ENCODE data around the gene WRAP73. TPM values are rescaled to one million over a fixed set of nuclear protein-coding genes. Genes with fewer than 3 reads are reported as not detected.

Gene WRAP73
- total RNA-seq, 2 donors from 2014 or later = 6.8 to 11.4 TPM

GRCh38 chr1:3630914-3631313 lies 19.0 kb downstream of the WRAP73 start:
- Histone ChIP-seq H3K27ac (no peak overlapping the region), H3K9me3 (no peaks in the 10 kb centered on the region), H3K27me3 (no peaks in the 10 kb centered on the region), H3K4me1 (peaks cover 0 to 1% of the 10 kb centered on the region in 2 donors), H3K4me3 (no peak overlapping the region), H3K36me3 (peaks cover 68% of the 10 kb centered on the region)
- no peak for DNase-seq (ENCODE audit: low spot score)
- TF ChIP-seq, protein P1, sequence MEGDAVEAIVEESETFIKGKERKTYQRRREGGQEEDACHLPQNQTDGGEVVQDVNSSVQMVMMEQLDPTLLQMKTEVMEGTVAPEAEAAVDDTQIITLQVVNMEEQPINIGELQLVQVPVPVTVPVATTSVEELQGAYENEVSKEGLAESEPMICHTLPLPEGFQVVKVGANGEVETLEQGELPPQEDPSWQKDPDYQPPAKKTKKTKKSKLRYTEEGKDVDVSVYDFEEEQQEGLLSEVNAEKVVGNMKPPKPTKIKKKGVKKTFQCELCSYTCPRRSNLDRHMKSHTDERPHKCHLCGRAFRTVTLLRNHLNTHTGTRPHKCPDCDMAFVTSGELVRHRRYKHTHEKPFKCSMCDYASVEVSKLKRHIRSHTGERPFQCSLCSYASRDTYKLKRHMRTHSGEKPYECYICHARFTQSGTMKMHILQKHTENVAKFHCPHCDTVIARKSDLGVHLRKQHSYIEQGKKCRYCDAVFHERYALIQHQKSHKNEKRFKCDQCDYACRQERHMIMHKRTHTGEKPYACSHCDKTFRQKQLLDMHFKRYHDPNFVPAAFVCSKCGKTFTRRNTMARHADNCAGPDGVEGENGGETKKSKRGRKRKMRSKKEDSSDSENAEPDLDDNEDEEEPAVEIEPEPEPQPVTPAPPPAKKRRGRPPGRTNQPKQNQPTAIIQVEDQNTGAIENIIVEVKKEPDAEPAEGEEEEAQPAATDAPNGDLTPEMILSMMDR (IDR thresholded peaks at IDR 0.05) = no peak

GRCh38 chr1:3630161-3630611 lies 19.7 kb downstream of the WRAP73 start:
- no peak for DNase-seq (ENCODE audit: low spot score)
- H3K36me3 ChIP-seq = peaks cover 61% of the 10 kb centered on the region
- TF ChIP-seq, protein P1 (IDR thresholded peaks at IDR 0.05) = no peak

GRCh38 chr1:3629561-3630160 lies 20.2 kb downstream of the WRAP73 start:
- Histone ChIP-seq H3K36me3 (peaks cover 55% of the 10 kb centered on the region), H3K4me1 (peaks cover 0 to 8% of the 10 kb centered on the region in 2 donors), H3K9me3 (no peaks in the 10 kb centered on the region), H3K4me3 (no peak overlapping the region), H3K27ac (no peak overlapping the region), H3K27me3 (no peaks in the 10 kb centered on the region)
- DNase-seq (ENCODE audit: low spot score) = no peak
- TF ChIP-seq, protein P1 (IDR thresholded peaks at IDR 0.05) = no peak

More at GRCh38 chr1:3630161-3630611, 19.7 kb downstream of the WRAP73 start:
- H3K27ac ChIP-seq = no peak overlapping the region
- no peaks in the 10 kb centered on the region for H3K27me3 ChIP-seq
- no peaks in the 10 kb centered on the region for H3K9me3 ChIP-seq
- H3K4me3 ChIP-seq = no peak overlapping the region
- peaks cover 0 to 8% of the 10 kb centered on the region in 2 donors for H3K4me1 ChIP-seq

GRCh38 chr1:3628445-3628844 lies 21.5 kb downstream of the WRAP73 start:
- Histone ChIP-seq H3K36me3 (peaks cover 47% of the 10 kb centered on the region), H3K9me3 (no peaks in the 10 kb centered on the region), H3K27me3 (no peaks in the 10 kb centered on the region), H3K4me3 (no peak overlapping the region), H3K27ac (no peak overlapping the region), H3K4me1 (peaks cover 0 to 16% of the 10 kb centered on the region in 2 donors)
- no peak for DNase-seq (ENCODE audit: low spot score)
- TF ChIP-seq, protein P1 (IDR thresholded peaks at IDR 0.05) = no peak

GRCh38 chr1:3627515-3628253 lies 22.2 kb downstream of the WRAP73 start:
- peaks cover 0 to 24% of the 10 kb centered on the region in 2 donors for H3K4me1 ChIP-seq
- no peak overlapping the region for H3K4me3 ChIP-seq
- TF ChIP-seq, protein P1 (IDR thresholded peaks at IDR 0.05) = no peak
- H3K27me3 ChIP-seq = no peaks in the 10 kb centered on the region
- peaks cover 41% of the 10 kb centered on the region for H3K36me3 ChIP-seq
- H3K9me3 ChIP-seq = no peaks in the 10 kb centered on the region
- H3K27ac ChIP-seq = no peak overlapping the region
- no peak for DNase-seq (ENCODE audit: low spot score)
